Measurements from ENCODE around the gene MAP1A.

GRCh38 chr15:43513550-43513949, 3.9 kb upstream of the MAP1A start:
- TF ChIP-seq CTCF (IDR thresholded peaks at IDR 0.05) = no peak
- TF ChIP-seq ZFX (IDR thresholded peaks at IDR 0.05; ENCODE audit: borderline replicate concordance) = no peak
